ENCODE data around the gene DLST.

- TF ChIP-seq CTCF (IDR thresholded peaks at IDR 0.05; ENCODE audit: low read depth, low read length) (no peak), EZH2phosphoT487 (IDR thresholded peaks at IDR 0.05; ENCODE audit: low read depth) (no peak)
These were observed 27.2 kb downstream of the DLST start for GRCh38 chr14:74908861-74909341.
